ENCODE data around the gene CEMIP.

The CEMIP gene

GRCh38 chr15:80854104-80854503 is 74.9 kb downstream of the CEMIP start:
- Histone ChIP-seq H3K9ac (no peak overlapping the region), H3K27me3 (no peaks in the 10 kb centered on the region), H3K4me3 (no peak overlapping the region), H4K20me1 (no peaks in the 10 kb centered on the region), H3K4me2 (no peak overlapping the region), H3K27ac (no peak overlapping the region), H3K36me3 (no peaks in the 10 kb centered on the region), H3K4me1 (peaks cover 20% of the 10 kb centered on the region), H3K9me3 (no peaks in the 10 kb centered on the region)
- no peak for TF ChIP-seq Cebpa-rat (IDR thresholded peaks at IDR 0.05)

GRCh38 chr15:80855206-80855605 is 76.0 kb downstream of the CEMIP start:
- H3K36me3 ChIP-seq, result no peaks in the 10 kb centered on the region
- H3K4me2 ChIP-seq, result no peak overlapping the region
- peaks cover 20% of the 10 kb centered on the region for H3K4me1 ChIP-seq
- H3K4me3 ChIP-seq, result no peak overlapping the region
- TF ChIP-seq Cebpa-rat (IDR thresholded peaks at IDR 0.05), result no peak
- H3K9me3 ChIP-seq, result no peaks in the 10 kb centered on the region
- no peak overlapping the region for H3K27ac ChIP-seq
- no peak overlapping the region for H3K9ac ChIP-seq
- no peaks in the 10 kb centered on the region for H4K20me1 ChIP-seq
- no peaks in the 10 kb centered on the region for H3K27me3 ChIP-seq

- Histone ChIP-seq H3K9ac (peak overlapping the region; percentile 7; the same call in 1 of the 2 replicates), H3K4me2 (peak overlapping the region; percentile 47), H3K36me3 (no peaks in the 10 kb centered on the region), H3K4me3 (no peak overlapping the region), H3K9me3 (no peaks in the 10 kb centered on the region), H4K20me1 (no peaks in the 10 kb centered on the region), H3K4me1 (peaks cover 20% of the 10 kb centered on the region), H3K27me3 (no peaks in the 10 kb centered on the region), H3K27ac (peak overlapping the region; percentile 31; the same call in 1 of the 2 replicates)
- TF ChIP-seq Cebpa-rat (IDR thresholded peaks at IDR 0.05), result no peak
These were observed 77.2 kb downstream of the CEMIP start for GRCh38 chr15:80856400-80856799.

- no peaks in the 10 kb centered on the region for H4K20me1 ChIP-seq
- TF ChIP-seq Cebpa-rat (IDR thresholded peaks at IDR 0.05), result no peak
- peaks cover 20% of the 10 kb centered on the region for H3K4me1 ChIP-seq
- H3K27ac ChIP-seq, result peak overlapping the region; percentile 31; the same call in 1 of the 2 replicates
- H3K4me3 ChIP-seq, result no peak overlapping the region
- H3K9me3 ChIP-seq, result no peaks in the 10 kb centered on the region
- no peaks in the 10 kb centered on the region for H3K36me3 ChIP-seq
- H3K4me2 ChIP-seq, result peak overlapping the region; percentile 47
- peak overlapping the region; percentile 7; the same call in 1 of the 2 replicates for H3K9ac ChIP-seq
- H3K27me3 ChIP-seq, result no peaks in the 10 kb centered on the region
These were observed 77.7 kb downstream of the CEMIP start for GRCh38 chr15:80856809-80857377.

- Histone ChIP-seq H3K27me3 (0 out of 2 replicates have a peak, but pooled peaks cover 7% of the 10 kb centered on the region), H4K20me1 (no peaks in the 10 kb centered on the region)
These were observed 82.6 kb downstream of the CEMIP start for GRCh38 chr15:80861731-80862170.

GRCh38 chr15:80864666-80865065 is 85.5 kb downstream of the CEMIP start:
- H3K36me3 ChIP-seq, result no peaks in the 10 kb centered on the region

More at GRCh38 chr15:80861731-80862170, 82.6 kb downstream of the CEMIP start:
- TF ChIP-seq Cebpa-rat (IDR thresholded peaks at IDR 0.05), result no peak
- Histone ChIP-seq H3K27ac (no peak overlapping the region), H3K9me3 (no peaks in the 10 kb centered on the region), H3K4me3 (no peak overlapping the region), H3K9ac (no peak overlapping the region), H3K4me2 (no peak overlapping the region), H3K36me3 (no peaks in the 10 kb centered on the region), H3K4me1 (peaks cover 24% of the 10 kb centered on the region)

GRCh38 chr15:80866936-80867335 is 87.8 kb downstream of the CEMIP start:
- TF ChIP-seq Cebpa-rat (IDR thresholded peaks at IDR 0.05), result no peak
- Histone ChIP-seq H3K27me3 (0 out of 2 replicates have a peak, but pooled peaks cover 7% of the 10 kb centered on the region), H3K4me3 (no peak overlapping the region), H3K9me3 (no peaks in the 10 kb centered on the region), H3K4me2 (peak overlapping the region; percentile 67), H3K27ac (no peak overlapping the region), H3K9ac (no peak overlapping the region), H3K36me3 (no peaks in the 10 kb centered on the region), H4K20me1 (no peaks in the 10 kb centered on the region), H3K4me1 (peaks cover 32% of the 10 kb centered on the region)

More at GRCh38 chr15:80864666-80865065, 85.5 kb downstream of the CEMIP start:
- Histone ChIP-seq H3K27ac (no peak overlapping the region), H3K4me2 (no peak overlapping the region), H4K20me1 (no peaks in the 10 kb centered on the region), H3K9ac (no peak overlapping the region), H3K4me3 (no peak overlapping the region), H3K9me3 (no peaks in the 10 kb centered on the region), H3K27me3 (0 out of 2 replicates have a peak, but pooled peaks cover 7% of the 10 kb centered on the region), H3K4me1 (peaks cover 32% of the 10 kb centered on the region)
- TF ChIP-seq Cebpa-rat (IDR thresholded peaks at IDR 0.05), result no peak

- H3K36me3 ChIP-seq, result no peaks in the 10 kb centered on the region
- H4K20me1 ChIP-seq, result no peaks in the 10 kb centered on the region
- H3K4me3 ChIP-seq, result no peak overlapping the region
- no peaks in the 10 kb centered on the region for H3K27me3 ChIP-seq
- H3K4me1 ChIP-seq, result peaks cover 18% of the 10 kb centered on the region
- H3K9ac ChIP-seq, result no peak overlapping the region
- TF ChIP-seq Cebpa-rat (IDR thresholded peaks at IDR 0.05), result no peak
- H3K27ac ChIP-seq, result no peak overlapping the region
- no peak overlapping the region for H3K4me2 ChIP-seq
- no peaks in the 10 kb centered on the region for H3K9me3 ChIP-seq
These were observed 91.2 kb downstream of the CEMIP start for GRCh38 chr15:80870366-80870765.

- no peak for TF ChIP-seq Cebpa-rat (IDR thresholded peaks at IDR 0.05)
- no peak overlapping the region for H3K27ac ChIP-seq
- no peak overlapping the region for H3K9ac ChIP-seq
- no peaks in the 10 kb centered on the region for H3K27me3 ChIP-seq
- H3K9me3 ChIP-seq, result no peaks in the 10 kb centered on the region
- H3K4me3 ChIP-seq, result no peak overlapping the region
- no peaks in the 10 kb centered on the region for H3K36me3 ChIP-seq
- no peaks in the 10 kb centered on the region for H4K20me1 ChIP-seq
- peaks cover 18% of the 10 kb centered on the region for H3K4me1 ChIP-seq
- no peak overlapping the region for H3K4me2 ChIP-seq
These were observed 91.7 kb downstream of the CEMIP start for GRCh38 chr15:80870893-80871292.

- no peak for TF ChIP-seq Cebpa-rat (IDR thresholded peaks at IDR 0.05)
- H3K27me3 ChIP-seq, result no peaks in the 10 kb centered on the region
These were observed 92.7 kb downstream of the CEMIP start for GRCh38 chr15:80871858-80872257.

More at GRCh38 chr15:80871858-80872257, 92.7 kb downstream of the CEMIP start:
- H3K27ac ChIP-seq, result no peak overlapping the region
- H3K9me3 ChIP-seq, result no peaks in the 10 kb centered on the region
- H3K4me3 ChIP-seq, result no peak overlapping the region
- H4K20me1 ChIP-seq, result no peaks in the 10 kb centered on the region
- H3K4me2 ChIP-seq, result no peak overlapping the region
- no peak overlapping the region for H3K9ac ChIP-seq
- H3K4me1 ChIP-seq, result peaks cover 17% of the 10 kb centered on the region
- no peaks in the 10 kb centered on the region for H3K36me3 ChIP-seq
